GM21529 (cell line): ENCODE data around the gene CLASP1.
"Not testable (repeated sequence)": the region's sequence is repeated elsewhere in the genome, so short reads cannot be mapped to it uniquely, and the experiment has no call there.

ENCODE experiments used
- ATAC-seq: cut with Tn5 transposase; IDR thresholded peaks from one replicate; pipeline ENCODE4 v1.9.1; 2021; ENCODE audit not compliant: unreplicated experiment

Gene CLASP1

GRCh38 chr2:121663434-121663833, 14.2 kb upstream of the CLASP1 start:
- ATAC-seq: no peak

- ATAC-seq: no peak
Observed at GRCh38 chr2:121662656-121663055, 13.4 kb upstream of the CLASP1 start.

- no peak for ATAC-seq
Observed at GRCh38 chr2:121659933-121660332, 10.7 kb upstream of the CLASP1 start.

DNA sequence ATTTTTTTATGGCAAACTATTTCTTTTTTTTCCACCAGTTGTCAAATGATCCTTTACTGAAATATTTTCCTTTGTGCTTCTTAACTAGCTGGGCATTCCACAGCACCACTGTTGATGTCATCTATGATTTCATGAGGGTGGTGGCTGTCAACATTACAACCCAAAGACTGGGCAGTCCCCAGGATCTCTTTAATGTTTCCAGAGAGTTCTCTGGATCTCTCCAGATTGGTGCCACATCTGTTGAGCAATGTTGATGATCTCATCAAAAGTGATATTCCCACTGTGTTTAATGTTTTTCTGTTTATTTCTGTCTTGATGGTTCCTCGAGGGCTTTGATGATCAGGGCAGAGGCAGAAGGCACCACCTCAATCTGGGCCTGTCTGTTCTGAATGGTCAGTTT, 9.1 kb upstream of the CLASP1 start:
- not testable (repeated sequence) for ATAC-seq

GRCh38 chr2:121653035-121653434, 3.8 kb upstream of the CLASP1 start:
- no peak for ATAC-seq

DNA sequence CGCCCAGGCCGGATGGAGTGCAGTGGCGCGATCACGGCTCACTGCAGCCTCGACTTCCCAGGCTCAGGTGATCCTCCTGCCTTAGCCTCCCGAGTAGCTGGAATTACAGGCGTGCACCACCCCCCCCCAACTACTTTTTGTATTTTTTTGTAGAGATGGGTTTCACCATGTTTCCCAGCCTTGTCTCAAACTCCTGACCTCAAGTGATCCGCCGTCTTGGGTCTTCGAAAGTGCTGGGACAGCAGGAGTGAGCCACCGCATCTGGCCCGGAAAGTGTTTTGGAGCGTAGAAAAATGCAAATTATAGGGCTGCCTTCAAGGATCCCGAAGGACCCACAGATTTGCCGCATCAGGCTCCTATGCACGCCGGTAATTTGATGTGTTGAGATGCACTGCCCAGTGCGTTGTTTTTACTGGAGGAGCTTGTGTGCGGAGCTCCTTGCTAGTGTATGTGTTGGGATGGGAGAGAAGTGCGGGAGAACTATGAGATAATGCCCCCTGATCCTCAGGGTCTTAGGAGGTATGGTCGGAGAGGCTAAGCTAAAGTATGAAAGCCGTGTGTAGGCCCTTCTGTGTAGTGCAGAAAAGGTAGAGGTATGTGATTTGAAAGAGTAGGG, 1.2 kb upstream of the CLASP1 start:
- ATAC-seq: no peak

GRCh38 chr2:121649596-121650314, 493 bp upstream of the CLASP1 start:
- peak; percentile 90 for ATAC-seq

- ATAC-seq: peak; percentile 25
Observed at GRCh38 chr2:121648206-121649148, 785 bp downstream of the CLASP1 start.

- ATAC-seq: no peak
Observed at GRCh38 chr2:121647396-121647795, 1.9 kb downstream of the CLASP1 start.

GRCh38 chr2:121644715-121645114, 4.5 kb downstream of the CLASP1 start:
- ATAC-seq: no peak

GRCh38 chr2:121643877-121644276, 5.4 kb downstream of the CLASP1 start:
- no peak for ATAC-seq

- no peak for ATAC-seq
Observed at GRCh38 chr2:121640380-121641316, 8.6 kb downstream of the CLASP1 start.

DNA sequence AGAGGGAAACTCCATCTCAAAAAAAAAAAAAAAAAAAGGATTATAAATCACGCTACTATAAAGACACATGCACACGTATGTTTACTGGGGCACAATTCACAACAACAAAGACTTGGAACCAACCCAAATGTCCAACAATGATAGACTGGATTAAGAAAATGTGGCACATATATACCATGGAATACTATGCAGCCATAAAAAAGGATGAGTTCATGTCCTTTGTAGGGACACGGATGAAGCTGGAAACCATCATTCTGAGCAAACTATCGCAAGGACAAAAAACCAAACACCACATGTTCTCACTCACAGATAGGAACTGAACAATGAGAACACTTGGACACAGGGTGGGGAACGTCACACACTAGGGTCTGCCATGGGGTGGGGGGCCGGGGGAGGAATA, 9.4 kb downstream of the CLASP1 start:
- not testable (repeated sequence) for ATAC-seq

DNA sequence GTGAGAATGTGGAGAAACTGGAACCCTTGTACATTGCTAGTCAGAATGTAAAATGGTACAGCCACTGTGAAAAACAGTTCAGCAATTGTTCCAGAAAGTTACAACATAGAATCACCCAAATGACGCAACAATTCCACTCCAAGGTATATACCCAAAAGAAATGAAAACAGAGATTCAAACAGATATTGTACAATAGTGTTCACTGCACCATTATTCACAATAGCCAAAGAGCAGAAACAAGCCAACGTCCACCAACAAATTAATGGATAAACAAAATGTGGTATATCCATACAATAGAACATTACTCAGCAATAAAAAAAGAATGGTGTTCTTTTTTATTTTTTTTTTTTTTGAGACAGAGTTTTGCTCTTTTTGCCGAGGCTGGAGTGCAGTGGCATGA, 10.9 kb downstream of the CLASP1 start:
- no peak for ATAC-seq

- ATAC-seq: no peak
Observed at GRCh38 chr2:121635371-121635770, 13.9 kb downstream of the CLASP1 start.

- no peak for ATAC-seq
Observed at GRCh38 chr2:121634354-121635307, 14.6 kb downstream of the CLASP1 start.

DNA sequence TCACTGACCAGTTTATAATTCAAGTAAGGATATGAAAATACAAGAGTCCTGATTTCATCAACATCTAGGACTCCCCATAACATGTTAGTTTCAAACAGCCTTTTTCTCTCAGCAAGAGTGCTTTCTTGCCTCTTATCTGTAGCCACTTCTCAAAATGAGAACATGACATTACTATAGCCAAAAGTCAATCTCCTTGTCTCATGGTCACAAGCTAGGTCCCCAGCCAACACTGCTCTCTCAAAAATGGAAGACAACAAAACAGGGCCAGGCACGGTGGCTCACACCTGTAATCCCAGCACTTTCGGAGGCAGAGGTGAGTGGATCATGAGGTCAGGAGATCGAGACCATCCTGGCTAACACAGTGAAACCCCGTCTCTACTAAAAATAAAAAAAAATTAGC, 15.8 kb downstream of the CLASP1 start:
- no peak for ATAC-seq

DNA sequence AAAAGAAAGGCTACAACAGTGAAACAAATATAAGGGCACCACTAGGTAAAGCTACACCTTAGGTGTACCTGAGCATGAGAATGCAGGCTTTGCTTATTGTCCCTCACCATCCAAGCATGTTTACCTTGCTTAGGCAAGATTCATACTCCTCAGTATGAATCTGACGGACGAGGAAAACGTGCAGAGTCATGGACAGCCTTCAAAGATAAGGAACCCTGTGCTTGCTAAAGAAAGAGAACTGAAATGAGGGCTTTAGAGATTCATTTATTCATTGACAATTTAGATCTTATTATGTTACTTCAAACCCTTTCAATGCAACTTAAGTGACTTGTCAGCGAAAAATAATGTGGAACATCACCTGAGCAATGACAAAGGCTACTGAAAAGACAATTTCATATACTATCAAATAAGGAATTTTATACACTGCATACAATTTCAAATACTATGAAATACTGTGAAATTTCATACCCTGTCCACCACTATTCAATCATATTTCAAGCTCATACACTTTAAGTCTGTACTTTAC, 21.7 kb downstream of the CLASP1 start:
- ATAC-seq: no peak
